Smooth muscle cell (in vitro differentiated cells): ENCODE data around the gene TEX54. TPM values are rescaled to one million over a fixed set of nuclear protein-coding genes. Genes with fewer than 3 reads are reported as not detected.

Source experiments
- DNase-seq: peaks from one replicate; lab custom pipeline; 2025; ENCODE audit not compliant: unreplicated experiment; lab: John Stamatoyannopoulos, UW
- H2AFZ ChIP-seq: fragments of 200-600 bp; sonication (generic); 2 replicates; pipeline ENCODE4 v1.6.0; 2016; ENCODE audit warnings: antibody characterized with exemption, low read depth, mild to moderate bottlenecking
- H3F3A ChIP-seq: fragments of 200-600 bp; sonication (generic); 2 replicates; pipeline ENCODE4 v1.6.0; 2017; ENCODE audit warnings: antibody characterized with exemption, low read depth
- H3K27ac ChIP-seq: fragments of 200-600 bp; sonication (generic); 2 replicates; pipeline ENCODE4 v1.5.1; 2016; ENCODE audit warnings: low read depth, mild to moderate bottlenecking
- H3K27me3 ChIP-seq: fragments of 200-600 bp; sonication (generic); 2 replicates; pipeline ENCODE4 v1.6.1; 2016; ENCODE audit warnings: low read depth, mild to moderate bottlenecking
- H3K36me3 ChIP-seq: fragments of 200-600 bp; sonication (generic); 2 replicates; pipeline ENCODE4 v1.5.1; 2016; ENCODE audit warnings: low read depth
- H3K4me1 ChIP-seq: fragments of 200-600 bp; sonication (generic); 2 replicates; pipeline ENCODE4 v1.5.1; 2016; ENCODE audit warnings: low read depth
- H3K4me2 ChIP-seq: fragments of 200-600 bp; sonication (generic); 2 replicates; pipeline ENCODE4 v1.6.0; 2016; ENCODE audit warnings: mild to moderate bottlenecking
- H3K4me3 ChIP-seq: fragments of 200-600 bp; sonication (generic); 2 replicates; pipeline ENCODE4 v1.5.1; 2016; ENCODE audit warnings: mild to moderate bottlenecking
- H3K79me2 ChIP-seq: fragments of 200-600 bp; sonication (generic); 2 replicates; pipeline ENCODE4 v1.6.0; 2016; ENCODE audit warnings: low read depth, mild to moderate bottlenecking
- H3K9ac ChIP-seq: fragments of 200-600 bp; sonication (generic); 2 replicates; pipeline ENCODE4 v1.6.0; 2016; ENCODE audit warnings: low read depth
- H3K9me3 ChIP-seq: fragments of 200-600 bp; sonication (generic); replicated peaks from 2 replicates; pipeline ENCODE4 v1.5.1; 2016; ENCODE audit warnings: low read depth
- H4K20me1 ChIP-seq: fragments of 200-600 bp; sonication (generic); 2 replicates; pipeline ENCODE4 v1.6.0; 2016; ENCODE audit warnings: low read depth
- CTCF ChIP-seq: fragments of 200-600 bp; sonication (generic); IDR thresholded peaks from 2 replicates; pipeline ENCODE4 v1.5.1; 2017; ENCODE audit warnings: borderline replicate concordance, mild to moderate bottlenecking, antibody characterized with exemption; ENCODE audit not compliant: insufficient read depth, poor library complexity, severe bottlenecking
- WGBS: methylation state at CpG from one replicate; pipeline ENCODE4 v1.1.7; 2016; ENCODE audit warnings: low lambda C conversion rate; 5-methylcytosine and 5-hydroxymethylcytosine counted together
- polyA plus RNA-seq: library from polyadenylated mRNA; unstranded; fragments of >200 nt; fragmentation: Nextera tagmentation; extraction: Ambion mirVana; gene quantifications from 2 replicates; pipeline ENCODE4 v1.2.1, GENCODE V29; 2016
- total RNA-seq: library from RNA; depleted of rRNA; stranded (reverse); fragments of >200 nt; gene quantifications from 2 replicates; pipeline ENCODE4 v1.2.3, GENCODE V29; 2014

TEX54 gene
- total and polyA plus RNA-seq, 2 experiments from 2014 or later: 1.4 TPM; not detected in 1

GRCh38 chr11:62799486-62799885, 33.2 kb downstream of the TEX54 start:
- Histone ChIP-seq H3K27ac (no peak overlapping the region), H3F3A (peaks cover 14% of the 10 kb centered on the region), H3K4me3 (no peak overlapping the region), H3K4me1 (peaks cover 7% of the 10 kb centered on the region), H3K9ac (no peak overlapping the region), H3K36me3 (peaks cover 28% of the 10 kb centered on the region), H3K79me2 (peaks cover 27% of the 10 kb centered on the region), H4K20me1 (peaks cover 26% of the 10 kb centered on the region), H3K4me2 (no peak overlapping the region), H3K9me3 (no peaks in the 10 kb centered on the region), H3K27me3 (no peaks in the 10 kb centered on the region), H2AFZ (no peak overlapping the region)
- no peak for TF ChIP-seq CTCF
- DNase-seq: no peak
- WGBS: 98% methylated on average over 10 of the region's 10 CpGs

GRCh38 chr11:62796281-62796680, 36.4 kb downstream of the TEX54 start:
- peaks cover 5% of the 10 kb centered on the region for H3K79me2 ChIP-seq
- DNase-seq: no peak
- 80% methylated on average over 7 of the region's 7 CpGs for WGBS
- peaks cover 27% of the 10 kb centered on the region for H3K36me3 ChIP-seq
- H3K9me3 ChIP-seq: no peaks in the 10 kb centered on the region
- H3K27ac ChIP-seq: no peak overlapping the region
- TF ChIP-seq CTCF: no peak
- no peaks in the 10 kb centered on the region for H3K27me3 ChIP-seq
- H2AFZ ChIP-seq: no peak overlapping the region
- peaks cover 39% of the 10 kb centered on the region for H3F3A ChIP-seq
- no peak overlapping the region for H3K4me3 ChIP-seq
- no peak overlapping the region for H3K9ac ChIP-seq
- H3K4me1 ChIP-seq: peaks cover 7% of the 10 kb centered on the region
- no peaks in the 10 kb centered on the region for H4K20me1 ChIP-seq
- H3K4me2 ChIP-seq: no peak overlapping the region

- H3K79me2 ChIP-seq: peaks cover 25% of the 10 kb centered on the region
- peak overlapping the region; percentile 17 for H3K27ac ChIP-seq
- peaks cover 44% of the 10 kb centered on the region for H3F3A ChIP-seq
- WGBS: 75% methylated on average over 8 of the region's 8 CpGs
- H3K27me3 ChIP-seq: no peaks in the 10 kb centered on the region
- TF ChIP-seq CTCF: no peak
- peaks cover 19% of the 10 kb centered on the region for H3K36me3 ChIP-seq
- H3K4me1 ChIP-seq: peaks cover 14% of the 10 kb centered on the region
- H3K4me2 ChIP-seq: no peak overlapping the region
- H2AFZ ChIP-seq: no peak overlapping the region
- no peak for DNase-seq
- no peaks in the 10 kb centered on the region for H4K20me1 ChIP-seq
- no peak overlapping the region for H3K4me3 ChIP-seq
- no peaks in the 10 kb centered on the region for H3K9me3 ChIP-seq
- no peak overlapping the region for H3K9ac ChIP-seq
These were observed 38.4 kb downstream of the TEX54 start for GRCh38 chr11:62794201-62794775.

GRCh38 chr11:62792202-62792575, 40.5 kb downstream of the TEX54 start:
- peaks cover 14% of the 10 kb centered on the region for H3K4me1 ChIP-seq
- peak overlapping the region; percentile 86 for H3K9ac ChIP-seq
- peak; percentile 42 for DNase-seq
- H3K27ac ChIP-seq: peak overlapping the region; percentile 88
- no peaks in the 10 kb centered on the region for H3K9me3 ChIP-seq
- H3F3A ChIP-seq: peaks cover 51% of the 10 kb centered on the region
- H3K27me3 ChIP-seq: no peaks in the 10 kb centered on the region
- H3K79me2 ChIP-seq: peaks cover 39% of the 10 kb centered on the region
- no peak for TF ChIP-seq CTCF
- peak overlapping the region; percentile 96 for H3K4me3 ChIP-seq
- no peak overlapping the region for H2AFZ ChIP-seq
- H3K36me3 ChIP-seq: peaks cover 19% of the 10 kb centered on the region
- peaks cover 5% of the 10 kb centered on the region for H4K20me1 ChIP-seq
- WGBS: 7% methylated on average over 11 of the region's 11 CpGs
- H3K4me2 ChIP-seq: peak overlapping the region; percentile 98
